IMR-90 (cell line): ENCODE data around the gene KIF21A. TPM values are rescaled to one million over a fixed set of nuclear protein-coding genes. Genes with fewer than 3 reads are reported as not detected.

ENCODE experiments used
- ATAC-seq: fragments of 200-7000 bp; cut with Tn5 transposase; 2 replicates; pipeline ENCODE4 v1.9.1; 2020; ENCODE audit warnings: low read depth, mild to moderate bottlenecking, moderate library complexity
- BruUV-seq: library from RNA; stranded (reverse); fragments of 400-500 nt; replicated peaks from 2 replicates; lab custom pipeline; 2021; lab: Mats Ljungman, UMichigan
- CTCF ChIA-PET: fragments of 300-600 bp; formaldehyde crosslinking; extraction: SDS; loops from one replicate; lab custom pipeline; 2021; ENCODE audit warnings: antibody characterized with exemption; lab: Yijun Ruan, JAX
- POLR2A ChIA-PET: fragments of 300-600 bp; sonication (Branson Sonifier 250); formaldehyde crosslinking; loops from one replicate; lab custom pipeline; 2022; ENCODE audit warnings: antibody characterized with exemption; ENCODE audit not compliant: unreplicated experiment; lab: Charles Lee
- DNase-seq: peaks from one replicate; pipeline ENCODE4 v3.0.0; 2013
- H2AFZ ChIP-seq: replicated peaks from 2 replicates; pipeline ENCODE3; 2013; ENCODE audit warnings: low read length, mild to moderate bottlenecking; ENCODE audit not compliant: poor library complexity
- H2AK5ac ChIP-seq: 2 replicates; pipeline ENCODE4 v1.6.1; 2013; ENCODE audit warnings: low read depth, low read length, inconsistent platforms
- H2AK9ac ChIP-seq: replicated peaks from 2 replicates; pipeline ENCODE3; 2013; ENCODE audit warnings: mild to moderate bottlenecking, low read depth, low read length, moderate library complexity; ENCODE audit not compliant: poor library complexity
- H2BK120ac ChIP-seq: 2 replicates; pipeline ENCODE4 v1.6.1; 2013; ENCODE audit warnings: low read depth, low read length, inconsistent platforms
- H2BK15ac ChIP-seq: 3 replicates; pipeline ENCODE4 v1.6.1; 2013; ENCODE audit warnings: low read depth, low read length, inconsistent platforms
- H2BK20ac ChIP-seq: 2 replicates; pipeline ENCODE4 v1.6.1; 2013; ENCODE audit warnings: low read depth, mild to moderate bottlenecking, inconsistent platforms, low read length, moderate library complexity
- H2BK5ac ChIP-seq: 2 replicates; pipeline ENCODE4 v1.6.1; 2013; ENCODE audit warnings: mild to moderate bottlenecking, low read depth, low read length, inconsistent platforms; ENCODE audit not compliant: poor library complexity, severe bottlenecking
- H3K14ac ChIP-seq: replicated peaks from 2 replicates; pipeline ENCODE4 v1.6.1; 2013; ENCODE audit warnings: low read depth, low read length, inconsistent platforms
- H3K18ac ChIP-seq: 2 replicates; pipeline ENCODE4 v1.6.1; 2013; ENCODE audit warnings: low read depth, low read length, control low read depth
- H3K23ac ChIP-seq: 2 replicates; pipeline ENCODE4 v1.6.1; 2013; ENCODE audit warnings: low read depth, low read length, inconsistent platforms
- H3K27ac ChIP-seq: 2 replicates; pipeline ENCODE4 v1.5.1; 2013; ENCODE audit warnings: mild to moderate bottlenecking, control low read depth, low read length; ENCODE audit not compliant: insufficient read depth
- H3K27me3 ChIP-seq: 2 replicates; pipeline ENCODE4 v1.6.1; 2013; ENCODE audit warnings: low read length; ENCODE audit not compliant: control insufficient read depth, insufficient read depth
- H3K36me3 ChIP-seq: 2 replicates; pipeline ENCODE4 v1.6.1; 2013; ENCODE audit warnings: low read length, mixed read lengths; ENCODE audit not compliant: control insufficient read depth, insufficient read depth
- H3K4ac ChIP-seq: 2 replicates; pipeline ENCODE4 v1.6.1; 2013; ENCODE audit warnings: low read depth, low read length, inconsistent platforms
- H3K4me1 ChIP-seq: 2 replicates; pipeline ENCODE4 v1.6.1; 2013; ENCODE audit warnings: low read length, mixed read lengths; ENCODE audit not compliant: control insufficient read depth, insufficient read depth
- H3K4me2 ChIP-seq: 2 replicates; pipeline ENCODE4 v1.6.1; 2013; ENCODE audit warnings: low read depth, mild to moderate bottlenecking, control low read depth, low read length, moderate library complexity
- H3K4me3 ChIP-seq: 2 replicates; pipeline ENCODE4 v1.5.1; 2013; ENCODE audit warnings: low read depth, mild to moderate bottlenecking, control low read depth, low read length, moderate library complexity; ENCODE audit not compliant: insufficient read depth
- H3K56ac ChIP-seq: 2 replicates; pipeline ENCODE4 v1.6.1; 2013; ENCODE audit warnings: low read length, inconsistent platforms; ENCODE audit not compliant: insufficient read depth; ENCODE audit errors: extremely low read depth
- H3K79me1 ChIP-seq, 2 experiments: 2 replicates each; pipeline ENCODE4 v1.6.1; 2013; ENCODE audit warnings: low read length in 2 of 2, inconsistent platforms in 1 of 2, low read depth in 1 of 2
- H3K9ac ChIP-seq: 2 replicates; pipeline ENCODE4 v1.6.1; 2013; ENCODE audit warnings: low read depth, low read length, control low read depth
- H3K9me1 ChIP-seq: 2 replicates; pipeline ENCODE4 v1.6.1; 2013; ENCODE audit warnings: low read length, inconsistent platforms; ENCODE audit not compliant: insufficient read depth
- H3K9me3 ChIP-seq: 2 replicates; pipeline ENCODE4 v1.6.1; 2013; ENCODE audit warnings: low read length; ENCODE audit not compliant: control insufficient read depth, insufficient read depth
- H4K20me1 ChIP-seq: 2 replicates; pipeline ENCODE4 v1.6.1; 2013; ENCODE audit warnings: low read length, inconsistent platforms; ENCODE audit not compliant: insufficient read depth
- H4K5ac ChIP-seq: 2 replicates; pipeline ENCODE4 v1.6.1; 2013; ENCODE audit warnings: mild to moderate bottlenecking, low read depth, low read length, control low read depth
- H4K8ac ChIP-seq, 2 experiments: 2 replicates each; pipeline ENCODE4 v1.6.1; 2013; ENCODE audit warnings: low read depth in 2 of 2, low read length in 2 of 2, control low read depth in 1 of 2, inconsistent platforms in 1 of 2
- H4K91ac ChIP-seq: 2 replicates; pipeline ENCODE4 v1.6.1; 2013; ENCODE audit warnings: low read depth, low read length, inconsistent platforms; ENCODE audit not compliant: insufficient read depth
- CEBPB ChIP-seq: IDR thresholded peaks from 2 replicates; pipeline ENCODE4 v1.6.1; 2012; ENCODE audit warnings: low read depth, low read length, improper control_type of control experiment
- RCOR1 ChIP-seq: IDR thresholded peaks from 2 replicates; pipeline ENCODE4 v1.6.1; 2012; ENCODE audit warnings: mild to moderate bottlenecking, low read length, improper control_type of control experiment; ENCODE audit not compliant: insufficient replicate concordance
- WGBS, 2 experiments: methylation state at CpG; one replicate each; pipeline versions ENCODE4 v1.1.5 to v1.1.7; 2013; ENCODE audit warnings: missing lambda C conversion rate in 2 of 2; ENCODE audit not compliant: insufficient read length in 1 of 2; ENCODE audit errors: extremely low coverage in 2 of 2; 5-methylcytosine and 5-hydroxymethylcytosine counted together
- dilution Hi-C: fragments of 300-500 bp; cut with HindIII; formaldehyde crosslinking; loops from one replicate; pipeline ENCODE4 v1.14.3; 2018; ENCODE audit warnings: low sequenced_read_pairs; ENCODE audit not compliant: unreplicated experiment
- in situ Hi-C: fragments of 300-500 bp; cut with MboI; formaldehyde crosslinking; loops from 3 replicates; pipeline ENCODE4 v1.14.3; 2019; ENCODE audit warnings: low sequenced_read_pairs, inconsistent platforms, mixed read lengths
- intact Hi-C: fragments of 100-400 bp; cut with micrococcal nuclease; formaldehyde crosslinking; loops from 2 replicates; pipeline ENCODE4 v1.10.0; 2022
- polyA plus RNA-seq, 3 experiments: library from polyadenylated mRNA; depleted of rRNA; stranded (reverse); fragments of >200 nt; gene quantifications; 2 replicates each; pipeline ENCODE4 v1.2.3, GENCODE V29; 2012; ENCODE audit warnings: low replicate concordance in 1 of 3
- total RNA-seq: library from RNA; depleted of rRNA; stranded (reverse); fragments of >200 nt; gene quantifications from 2 replicates; pipeline ENCODE4 v1.2.3, GENCODE V29; 2012

KIF21A gene
- total and polyA plus RNA-seq, 2 of the 4 experiments (the other 2 are of a cell fraction) = 0.38 to 1.1 TPM

DNA sequence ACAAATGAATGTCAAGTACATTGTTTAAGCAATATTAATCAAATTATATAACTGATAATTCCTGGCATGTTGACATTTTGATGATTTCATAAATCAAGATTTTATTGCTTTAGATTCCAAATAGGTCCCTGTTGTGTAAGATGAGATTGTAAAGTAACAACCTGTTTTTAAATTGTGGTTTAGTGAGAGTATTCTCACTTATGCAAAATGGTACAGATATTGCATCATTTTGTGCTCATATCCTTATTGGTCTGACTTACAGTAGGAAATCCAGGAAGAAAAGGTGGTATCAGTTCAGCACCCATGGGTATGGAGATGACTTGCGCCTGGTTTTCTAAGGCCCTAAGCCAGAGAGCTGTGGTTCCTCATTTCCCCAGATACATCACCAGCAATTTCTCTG, 165.5 kb downstream of the KIF21A start:
- H3K56ac ChIP-seq = no peak overlapping the region
- H3K27ac ChIP-seq = no peak overlapping the region
- H3K9me3 ChIP-seq = no peaks in the 10 kb centered on the region
- H3K9ac ChIP-seq = no peak overlapping the region
- no peak overlapping the region for H2BK20ac ChIP-seq
- dilution Hi-C loops = no loop called here
- H3K79me1 ChIP-seq = no peaks in the 10 kb centered on the region
- no peak overlapping the region for H3K4me2 ChIP-seq
- H2AK5ac ChIP-seq = no peak overlapping the region
- WGBS, 2 experiments = no CpG with 5 or more reads among the region's 1 CpG
- intact Hi-C loops = loop anchor here (10.0 kb wide), 1 partner anchor 57 kb away; no protein-coding TSS in a partner anchor
- DNase-seq = no peak
- H3K4me1 ChIP-seq = no peaks in the 10 kb centered on the region
- no peak overlapping the region for H2BK15ac ChIP-seq
- ChIA-PET POLR2A (no interaction called here), CTCF (no interaction called here)
- no TSS peak for BruUV-seq
- H3K14ac ChIP-seq = no peak overlapping the region
- no peak overlapping the region for H2BK120ac ChIP-seq
- no peak overlapping the region for H2BK5ac ChIP-seq
- no peak overlapping the region for H4K91ac ChIP-seq
- no peak overlapping the region for H3K4me3 ChIP-seq
- H4K5ac ChIP-seq = no peak overlapping the region
- H3K4ac ChIP-seq = no peak overlapping the region
- no peak for ATAC-seq
- H2AK9ac ChIP-seq = no peak overlapping the region
- no peaks in the 10 kb centered on the region for H3K9me1 ChIP-seq
- H2AFZ ChIP-seq = no peak overlapping the region
- H3K27me3 ChIP-seq = no peaks in the 10 kb centered on the region
- no peak overlapping the region for H3K23ac ChIP-seq
- in situ Hi-C loops = loop anchor here (10.0 kb wide), 1 partner anchor 953 kb away; no protein-coding TSS in a partner anchor
- H3K36me3 ChIP-seq = no peaks in the 10 kb centered on the region
- no peaks in the 10 kb centered on the region for H4K20me1 ChIP-seq
- TF ChIP-seq RCOR1 = no peak
- TF ChIP-seq CEBPB = peak; percentile 50; the same call in 1 of the 2 replicates
- no peak overlapping the region for H4K8ac ChIP-seq
- no peak overlapping the region for H3K18ac ChIP-seq
